Gastroesophageal sphincter (tissue), 4 donors: ENCODE measurements around the gene SACM1L. TPM values are rescaled to one million over a fixed set of nuclear protein-coding genes. Genes with fewer than 3 reads are reported as not detected.

ENCODE experiments used
- ATAC-seq: fragments of 150-250 bp; one replicate; pipeline ENCODE4 v1.9.1; 2016; ENCODE audit warnings: mild to moderate bottlenecking, moderate library complexity
- H3K27ac ChIP-seq, 4 donors: fragments of 200-600 bp; sonication (generic) in 3 of 4; 1 replicate in 3 of 4; 2 replicates in 1 of 4; pipeline ENCODE4 v1.5.1; 2016 to 2019
- H3K27me3 ChIP-seq: fragments of 200-600 bp; sonication (generic); one replicate; pipeline ENCODE4 v1.5.1; 2019
- H3K36me3 ChIP-seq, 2 donors: fragments of 200-600 bp; sonication (generic); one replicate each; pipeline ENCODE4 v1.5.1; 2019; ENCODE audit warnings: control low read depth in 1 of 2
- H3K4me1 ChIP-seq, 3 donors: fragments of 200-600 bp; sonication (generic); 1 replicate in 2 of 3; 2 replicates in 1 of 3; pipeline ENCODE4 v1.5.1; 2016 to 2019; ENCODE audit warnings: control low read depth in 2 of 3
- H3K4me3 ChIP-seq, 2 donors: fragments of 200-600 bp; sonication (generic); one replicate each; pipeline ENCODE4 v1.5.1; 2019; ENCODE audit warnings: mild to moderate bottlenecking in 1 of 2, moderate library complexity in 1 of 2
- H3K9me3 ChIP-seq, 3 donors: fragments of 200-600 bp; sonication (generic); one replicate each; pipeline ENCODE4 v1.5.1; 2017 to 2019; ENCODE audit warnings: control low read depth in 2 of 3
- EP300 ChIP-seq: sonication (generic); formaldehyde crosslinking; IDR thresholded peaks from one replicate; pipeline ENCODE4 v1.6.1; 2017; ENCODE audit warnings: antibody characterized with exemption, mild to moderate bottlenecking
- POLR2A ChIP-seq, 2 donors: fragments of 450-650 bp; IDR thresholded peaks; one replicate each; pipeline ENCODE4 v1.6.1; 2017; ENCODE audit warnings: antibody characterized with exemption in 2 of 2, mild to moderate bottlenecking in 2 of 2, moderate library complexity in 1 of 2
- POLR2AphosphoS5 ChIP-seq: sonication (generic); formaldehyde crosslinking; IDR thresholded peaks from one replicate; pipeline ENCODE4 v1.6.1; 2017; ENCODE audit warnings: antibody characterized with exemption
- WGBS, 2 donors: methylation state at CpG; one replicate each; pipeline ENCODE4 v1.1.5; 2018; ENCODE audit warnings: low coverage in 1 of 2; 5-methylcytosine and 5-hydroxymethylcytosine counted together
- total RNA-seq, 4 donors: library from RNA; depleted of rRNA; stranded (reverse); fragments of >200 nt; gene quantifications; one replicate each; pipeline ENCODE4 v1.1.0, GENCODE V29; 2016
- TF ChIP-seq, protein P1 (sequence below), 4 experiments: fragments of 200-600 bp in 2 of 4; fragments of 450-650 bp in 2 of 4; sonication (generic) in 1 of 4; IDR thresholded peaks; one replicate each; pipeline ENCODE4 v1.5.1; 2017 to 2019; ENCODE audit warnings: antibody characterized with exemption in 4 of 4, mild to moderate bottlenecking in 2 of 4, moderate library complexity in 2 of 4

SACM1L gene
- total RNA-seq, 4 donors from 2014 or later, result 31.9 to 52.6 (median 38.2) TPM

DNA sequence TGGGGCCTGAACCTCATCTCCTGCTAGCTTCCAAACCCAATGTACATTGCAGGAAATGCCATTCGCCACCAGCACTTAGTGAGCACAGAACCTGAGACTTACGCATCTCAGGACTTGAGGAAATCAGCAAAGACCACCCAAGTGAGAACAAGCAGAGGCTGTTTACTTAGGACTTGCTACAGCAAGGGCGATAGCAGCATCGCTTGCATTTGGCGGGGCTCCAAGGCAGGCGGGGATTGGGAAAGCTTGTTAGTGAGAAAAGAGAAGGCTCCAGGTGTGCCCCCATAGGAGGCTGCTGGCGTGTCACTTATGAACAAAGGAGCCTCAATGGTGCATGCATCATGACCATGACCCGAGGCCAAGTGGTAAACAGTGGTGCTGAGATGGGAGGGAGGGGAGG, 87.4 kb downstream of the SACM1L start:
- TF ChIP-seq EP300, result no peak
- TF ChIP-seq POLR2A (IDR thresholded peaks at IDR 0.05), result no peak
- no peak for TF ChIP-seq POLR2AphosphoS5
- TF ChIP-seq, protein P1, sequence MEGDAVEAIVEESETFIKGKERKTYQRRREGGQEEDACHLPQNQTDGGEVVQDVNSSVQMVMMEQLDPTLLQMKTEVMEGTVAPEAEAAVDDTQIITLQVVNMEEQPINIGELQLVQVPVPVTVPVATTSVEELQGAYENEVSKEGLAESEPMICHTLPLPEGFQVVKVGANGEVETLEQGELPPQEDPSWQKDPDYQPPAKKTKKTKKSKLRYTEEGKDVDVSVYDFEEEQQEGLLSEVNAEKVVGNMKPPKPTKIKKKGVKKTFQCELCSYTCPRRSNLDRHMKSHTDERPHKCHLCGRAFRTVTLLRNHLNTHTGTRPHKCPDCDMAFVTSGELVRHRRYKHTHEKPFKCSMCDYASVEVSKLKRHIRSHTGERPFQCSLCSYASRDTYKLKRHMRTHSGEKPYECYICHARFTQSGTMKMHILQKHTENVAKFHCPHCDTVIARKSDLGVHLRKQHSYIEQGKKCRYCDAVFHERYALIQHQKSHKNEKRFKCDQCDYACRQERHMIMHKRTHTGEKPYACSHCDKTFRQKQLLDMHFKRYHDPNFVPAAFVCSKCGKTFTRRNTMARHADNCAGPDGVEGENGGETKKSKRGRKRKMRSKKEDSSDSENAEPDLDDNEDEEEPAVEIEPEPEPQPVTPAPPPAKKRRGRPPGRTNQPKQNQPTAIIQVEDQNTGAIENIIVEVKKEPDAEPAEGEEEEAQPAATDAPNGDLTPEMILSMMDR (IDR thresholded peaks at IDR 0.05), result no peak
- Histone ChIP-seq H3K4me3 (no peak overlapping the region), H3K4me1 (no peaks in the 10 kb centered on the region), H3K27me3 (peaks cover 3% of the 10 kb centered on the region), H3K36me3 (no peaks in the 10 kb centered on the region), H3K9me3 (no peaks in the 10 kb centered on the region), H3K27ac (no peak overlapping the region)
- 59 to 60% methylated on average over 1 to 8 of the region's 8 CpGs for WGBS, 2 donors
- ATAC-seq, result no peak

DNA sequence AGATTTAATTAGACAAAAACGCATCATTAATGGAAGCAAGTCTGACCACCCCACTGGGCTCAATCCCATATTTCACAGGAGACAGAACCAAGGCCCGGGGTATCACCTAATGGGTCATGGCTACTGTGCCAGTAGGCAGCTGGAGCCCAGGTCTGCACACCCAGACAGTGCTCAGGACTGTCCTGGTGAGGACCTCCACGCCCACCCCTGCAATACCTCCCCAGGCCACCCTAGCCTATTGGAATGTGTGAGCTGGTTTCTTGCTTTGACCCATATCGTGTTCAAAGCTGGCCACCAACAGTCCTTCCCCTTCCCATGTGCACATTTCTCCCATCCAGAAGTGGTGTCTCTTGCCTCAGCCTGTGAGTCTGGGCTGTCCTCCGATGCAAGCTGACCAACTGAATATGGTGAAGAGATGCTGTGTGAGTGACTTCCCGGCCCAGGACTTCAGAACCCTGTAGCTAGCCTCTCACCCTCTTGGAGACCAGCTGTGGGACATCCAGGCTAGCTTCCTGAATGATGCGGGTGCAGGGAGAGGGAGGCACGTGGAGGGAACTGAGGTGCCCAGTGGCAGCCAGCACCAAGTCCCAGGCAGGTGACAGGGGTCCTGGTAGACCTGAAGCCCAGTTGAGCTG, 88.0 kb downstream of the SACM1L start:
- H3K36me3 ChIP-seq, result no peaks in the 10 kb centered on the region
- WGBS, 2 donors, result 87% methylated on average over 6 of the region's 8 CpGs; no CpG with 5 or more reads in 1 of the 2 donors
- H3K4me3 ChIP-seq, result no peak overlapping the region
- peaks cover 3% of the 10 kb centered on the region for H3K27me3 ChIP-seq
- H3K9me3 ChIP-seq, result no peaks in the 10 kb centered on the region
- TF ChIP-seq POLR2AphosphoS5 (no peak), EP300 (no peak)
- TF ChIP-seq, protein P1 (IDR thresholded peaks at IDR 0.05), result no peak
- H3K27ac ChIP-seq, result no peak overlapping the region
- no peak for ATAC-seq
- no peaks in the 10 kb centered on the region for H3K4me1 ChIP-seq

DNA sequence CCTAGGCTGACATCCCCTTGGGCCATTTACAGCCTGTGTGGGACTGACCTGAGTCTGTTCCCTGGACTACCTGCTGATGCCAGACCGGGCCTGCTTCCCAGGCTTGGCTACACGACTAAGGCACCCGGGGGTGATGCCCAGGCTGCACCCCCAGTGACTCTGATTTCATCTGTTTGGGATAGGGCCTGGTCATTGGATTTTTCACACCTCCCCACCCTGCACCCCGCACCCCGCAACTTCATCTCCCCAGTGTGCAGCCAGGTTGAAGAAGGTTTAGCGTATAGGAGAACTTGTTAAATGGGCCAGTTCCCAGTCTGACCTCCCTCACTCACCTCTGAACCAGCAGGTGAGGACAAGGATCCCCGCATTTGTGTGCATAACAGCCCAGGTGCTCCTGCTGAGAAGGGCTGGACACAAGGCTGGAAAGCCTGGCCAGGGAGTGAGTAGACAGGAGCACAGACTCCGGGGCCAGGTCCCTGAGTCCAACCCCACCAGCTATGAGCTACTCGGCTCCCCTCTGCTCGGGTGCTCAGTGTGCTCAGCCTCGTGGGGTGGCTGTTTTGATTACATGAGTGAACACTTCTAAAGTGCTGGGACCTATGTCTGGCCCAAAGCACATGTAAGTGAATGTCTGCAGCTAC, 88.7 kb downstream of the SACM1L start:
- WGBS, 2 donors, result 83% methylated on average over 2 of the region's 11 CpGs; no CpG with 5 or more reads in 1 of the 2 donors

DNA sequence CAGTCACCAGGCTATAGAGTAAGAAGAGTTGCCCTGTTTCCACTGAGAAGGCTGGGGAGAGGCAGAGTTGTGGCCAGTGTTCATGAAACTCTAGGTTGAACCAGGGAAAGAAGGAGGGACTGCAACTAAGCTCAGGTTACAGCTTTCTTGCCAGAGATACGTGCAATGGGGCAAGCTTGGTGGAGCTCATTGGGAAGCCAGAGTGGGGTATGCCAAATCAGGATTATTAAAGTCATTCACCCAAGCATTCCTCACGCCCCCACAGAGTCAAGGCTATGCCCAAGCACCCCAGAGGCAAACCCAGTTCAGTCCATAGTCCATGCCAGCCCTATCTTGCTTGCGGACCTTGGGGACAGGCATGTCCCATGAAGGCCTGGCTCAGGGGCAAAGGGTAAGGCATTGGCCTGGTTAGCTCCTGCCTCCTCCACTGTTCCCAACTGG, 89.6 kb downstream of the SACM1L start:
- 80 to 100% methylated on average over 1 to 2 of the region's 3 CpGs for WGBS, 2 donors
- Histone ChIP-seq H3K36me3 (no peaks in the 10 kb centered on the region), H3K27ac (no peak overlapping the region), H3K9me3 (no peaks in the 10 kb centered on the region), H3K4me3 (no peak overlapping the region), H3K27me3 (peaks cover 3% of the 10 kb centered on the region), H3K4me1 (no peaks in the 10 kb centered on the region)
- TF ChIP-seq, protein P1 (IDR thresholded peaks at IDR 0.05), result no peak
- TF ChIP-seq POLR2AphosphoS5 (no peak), POLR2A (IDR thresholded peaks at IDR 0.05) (no peak), EP300 (no peak)
- ATAC-seq, result no peak

More for the DNA sequence above, 88.7 kb downstream of the SACM1L start:
- no peak for ATAC-seq
- H3K27ac ChIP-seq, result no peak overlapping the region
- H3K9me3 ChIP-seq, result no peaks in the 10 kb centered on the region
- H3K27me3 ChIP-seq, result peaks cover 3% of the 10 kb centered on the region
- H3K4me3 ChIP-seq, result no peak overlapping the region
- H3K36me3 ChIP-seq, result no peaks in the 10 kb centered on the region
- TF ChIP-seq, protein P1 (IDR thresholded peaks at IDR 0.05), result no peak
- H3K4me1 ChIP-seq, result no peaks in the 10 kb centered on the region
